8988T (cell line): ENCODE measurements around the gene DNAJC5.
"Not testable (repeated sequence)": the region's sequence is repeated elsewhere in the genome, so short reads cannot be mapped to it uniquely, and the experiment has no call there.

Source experiments
- DNase-seq: peaks from one replicate; pipeline ENCODE4 v3.0.0; 2011

The DNAJC5 gene

DNA sequence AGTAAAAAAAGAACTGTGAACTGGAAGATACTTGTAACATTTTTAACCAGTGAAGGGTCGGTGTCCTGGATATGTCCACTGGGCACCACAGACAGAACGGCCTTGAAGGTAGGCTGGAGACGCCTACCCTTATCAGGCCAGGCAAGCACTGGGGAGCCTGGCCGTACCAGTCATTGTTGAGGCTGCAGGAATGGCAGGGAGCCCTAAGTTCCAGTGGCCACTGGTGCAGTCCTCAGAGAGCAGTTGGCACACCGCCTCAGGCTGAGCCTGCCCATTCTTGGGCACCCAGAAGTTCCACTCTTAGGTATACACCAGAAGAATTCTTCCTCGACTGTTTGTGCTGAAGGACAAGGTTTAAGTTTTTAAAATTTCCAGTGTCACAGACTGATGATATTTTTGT is 20.5 kb downstream of the DNAJC5 start:
- no peak for DNase-seq

GRCh38 chr20:63916371-63916939 is 21.5 kb downstream of the DNAJC5 start:
- not testable (repeated sequence) for DNase-seq

GRCh38 chr20:63917811-63918210 is 22.9 kb downstream of the DNAJC5 start:
- no peak for DNase-seq

DNA sequence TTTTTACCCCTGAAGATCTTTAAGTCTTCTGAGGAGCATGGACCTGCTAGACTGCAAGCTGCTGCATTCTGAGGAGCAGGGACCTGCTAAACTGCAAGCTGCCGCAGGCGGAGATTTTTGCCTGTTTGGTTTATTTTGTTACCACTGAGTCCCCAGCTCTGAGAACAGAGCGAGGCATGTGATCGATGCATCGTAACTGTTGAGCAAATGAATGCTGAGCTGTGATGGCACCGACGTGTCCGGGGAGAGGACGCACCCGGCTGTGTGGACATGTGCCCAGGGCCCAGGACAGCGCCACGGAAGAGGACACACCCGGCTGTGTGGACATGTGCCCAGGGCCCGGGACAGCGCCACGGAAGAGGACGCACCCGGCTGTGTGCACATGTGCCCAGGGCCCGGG is 24.2 kb downstream of the DNAJC5 start:
- DNase-seq: no peak

GRCh38 chr20:63920226-63920625 is 25.3 kb downstream of the DNAJC5 start:
- DNase-seq: no peak

- DNase-seq: no peak
Measured at GRCh38 chr20:63923651-63924050, 28.7 kb downstream of the DNAJC5 start.

- DNase-seq: no peak
Measured at GRCh38 chr20:63924241-63924640, 29.3 kb downstream of the DNAJC5 start.

DNA sequence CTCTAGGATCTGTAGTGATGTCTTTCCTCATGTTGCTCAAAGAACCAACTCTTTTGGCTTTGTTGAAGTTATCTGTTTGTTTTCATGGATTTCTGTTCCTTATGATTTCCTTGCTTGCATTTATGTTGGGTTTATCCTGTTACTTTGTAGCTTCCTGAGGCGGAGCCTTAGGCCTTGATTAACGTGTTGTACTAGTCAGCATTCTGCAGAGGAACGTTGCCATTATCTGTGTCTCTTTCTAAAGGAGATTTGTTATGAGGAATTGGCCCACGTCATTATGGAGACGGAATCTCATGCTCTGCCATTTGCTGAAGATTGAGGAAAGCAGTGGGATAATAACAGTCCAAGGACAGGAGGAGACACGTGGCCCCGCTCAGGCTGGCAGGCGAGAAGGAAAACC is 31.4 kb downstream of the DNAJC5 start:
- no peak for DNase-seq

- no peak for DNase-seq
Measured at GRCh38 chr20:63929071-63929470, 34.1 kb downstream of the DNAJC5 start.

DNA sequence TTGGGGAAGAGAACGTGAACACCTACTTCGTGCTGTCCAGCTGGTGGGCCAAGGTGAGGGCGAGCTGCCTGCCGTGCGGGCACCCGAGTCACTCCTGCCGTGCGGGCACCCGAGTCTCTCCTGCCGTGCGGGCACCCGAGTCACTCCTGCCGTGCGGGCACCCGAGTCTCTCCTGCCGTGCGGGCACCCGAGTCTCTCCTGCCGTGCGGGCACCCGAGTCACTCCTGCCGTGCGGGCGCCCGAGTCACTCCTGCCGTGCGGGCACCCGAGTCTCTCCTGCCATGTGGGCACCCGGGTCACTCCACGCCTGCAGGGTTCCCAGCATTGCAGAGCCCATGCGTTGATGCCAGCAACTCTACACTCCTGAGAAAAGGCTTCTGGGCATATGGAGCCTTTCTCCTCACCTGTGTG is 34.6 kb downstream of the DNAJC5 start:
- not testable (repeated sequence) for DNase-seq

DNA sequence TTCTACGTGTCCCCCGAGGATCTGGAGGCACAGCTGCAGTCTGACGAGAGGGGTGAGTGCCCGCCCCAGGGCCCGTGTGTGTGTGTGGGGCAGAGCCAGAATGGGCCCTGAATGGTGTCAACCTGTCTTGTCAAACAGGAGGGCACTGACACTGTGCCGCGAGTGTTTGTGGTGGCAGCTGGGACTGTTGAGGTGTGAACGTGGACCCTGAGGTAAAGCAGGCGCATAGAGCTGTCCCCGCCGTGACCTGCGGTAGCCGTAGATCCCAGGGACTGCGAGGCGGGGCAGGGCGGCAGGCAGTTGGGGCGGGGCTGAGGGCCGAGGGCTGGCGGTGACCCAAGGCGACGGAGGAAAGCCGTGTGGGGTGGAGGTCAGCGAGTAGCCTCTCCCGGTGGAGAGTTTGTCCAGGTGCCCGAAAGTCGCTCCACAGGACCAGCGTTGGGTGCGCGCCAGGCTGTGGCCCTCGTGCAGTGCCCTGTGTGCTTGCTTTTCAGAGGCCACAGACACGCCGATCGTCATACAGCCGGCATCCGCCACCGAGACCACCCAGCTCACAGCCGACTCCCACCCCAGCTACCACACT is 36.1 kb downstream of the DNAJC5 start:
- no peak for DNase-seq

DNA sequence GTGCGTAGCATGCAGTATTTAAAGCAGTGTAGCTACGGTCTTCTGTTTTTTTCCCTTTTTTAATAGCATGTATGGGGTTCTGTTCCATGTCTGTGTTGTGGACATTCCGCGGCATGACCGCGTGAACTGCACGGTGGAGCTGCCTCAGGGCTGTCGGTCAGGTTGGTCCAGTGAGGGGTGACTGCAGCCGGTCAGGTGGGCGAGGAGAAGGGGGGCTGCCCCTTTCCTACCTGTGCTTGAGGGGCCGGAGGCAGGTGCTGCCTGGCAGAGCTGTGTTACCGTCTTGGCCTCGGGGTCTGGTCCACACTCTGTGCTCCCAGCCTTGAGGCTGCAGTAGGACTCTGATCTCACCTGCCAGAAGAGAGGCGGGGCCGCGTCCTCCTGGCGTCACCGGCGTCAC is 36.8 kb downstream of the DNAJC5 start:
- DNase-seq: no peak

DNA sequence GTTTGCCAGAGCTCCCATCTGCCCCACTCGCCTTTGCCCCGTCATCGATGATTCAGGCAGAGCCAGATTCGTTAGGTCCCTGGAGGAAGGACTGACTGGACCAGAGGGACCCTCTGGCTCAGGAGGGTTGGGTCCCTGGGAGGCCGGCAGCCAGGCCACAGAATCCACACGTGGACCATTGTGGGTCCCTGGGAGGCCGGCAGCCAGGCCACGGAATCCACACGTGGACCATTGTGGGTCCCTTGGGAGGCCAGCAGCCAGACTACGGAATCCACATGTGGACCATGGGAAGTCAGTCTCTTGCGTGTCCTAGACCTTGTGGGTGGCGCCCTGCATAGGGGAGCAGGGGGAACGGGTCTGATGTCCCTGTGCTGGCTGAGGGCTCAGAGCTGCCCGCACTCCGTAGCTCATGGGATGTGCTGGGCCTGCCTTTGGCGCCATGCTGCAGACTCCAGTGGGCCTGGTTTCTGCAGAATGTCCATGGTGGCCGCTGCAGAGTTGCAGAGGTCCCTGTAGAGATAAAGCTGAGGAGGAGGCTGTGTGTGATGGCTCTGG is 37.8 kb downstream of the DNAJC5 start:
- no peak for DNase-seq

GRCh38 chr20:63933646-63934045 is 38.7 kb downstream of the DNAJC5 start:
- no peak for DNase-seq

DNA sequence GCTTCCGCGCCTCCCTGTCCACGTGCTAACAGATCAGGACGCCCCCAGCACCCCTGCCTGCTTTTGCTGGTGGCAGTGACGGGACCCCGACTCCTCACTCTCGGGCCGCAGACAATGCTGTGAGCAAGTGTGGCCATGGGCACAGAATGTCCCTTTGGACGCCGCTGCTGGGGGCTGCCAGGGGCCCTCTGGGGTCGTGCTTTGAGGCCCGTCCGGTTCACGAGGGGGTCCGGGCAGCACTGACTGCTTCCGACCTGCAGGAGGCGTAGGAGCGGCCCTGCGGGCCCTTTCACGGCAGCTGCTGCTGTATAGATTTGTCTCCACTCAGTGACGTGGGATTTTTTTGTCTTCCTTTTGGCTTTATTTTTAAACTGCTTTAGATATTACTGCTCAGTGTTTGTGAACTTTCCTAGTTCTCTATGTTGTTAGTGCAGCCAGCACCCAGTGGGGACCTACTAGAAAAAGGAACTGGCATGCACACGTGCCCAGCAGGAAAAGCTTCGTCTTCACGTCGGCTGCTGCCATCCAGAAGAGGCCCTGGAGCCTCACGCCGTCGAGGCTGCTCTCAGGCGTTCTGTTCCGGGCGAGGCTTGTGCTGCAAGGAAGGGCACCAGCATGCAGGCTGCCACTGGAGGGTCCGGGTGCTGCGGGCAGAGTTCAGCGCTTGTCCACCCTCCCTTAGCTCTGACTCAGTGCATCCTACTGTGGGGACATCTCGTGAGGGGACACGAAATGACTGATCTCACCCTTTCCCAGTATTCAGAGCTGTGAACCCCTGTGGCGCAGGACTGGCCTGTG is 39.5 kb downstream of the DNAJC5 start:
- DNase-seq: peak; percentile 68

GRCh38 chr20:63935447-63935846 is 40.5 kb downstream of the DNAJC5 start:
- DNase-seq: no peak

DNA sequence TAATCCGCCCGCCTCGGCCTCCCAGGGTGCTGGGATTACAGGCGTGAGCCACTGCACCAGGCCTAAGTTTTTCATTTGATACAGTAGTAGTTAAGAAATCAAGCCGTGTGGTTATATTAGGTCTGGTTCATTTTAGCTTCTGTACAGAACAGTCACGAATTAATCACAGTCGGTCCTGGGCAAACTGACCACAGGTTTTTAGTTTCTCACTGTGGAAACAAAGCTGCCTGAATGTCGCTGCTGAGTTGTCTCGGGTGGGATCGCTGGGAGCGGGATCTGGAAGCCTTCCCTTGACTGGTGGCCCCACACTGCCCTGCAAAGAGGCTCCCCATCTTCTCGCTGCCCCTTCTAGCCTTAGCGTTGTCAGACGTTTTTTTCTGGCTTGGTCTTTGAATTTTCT is 42.7 kb downstream of the DNAJC5 start:
- DNase-seq: peak; percentile 37

DNA sequence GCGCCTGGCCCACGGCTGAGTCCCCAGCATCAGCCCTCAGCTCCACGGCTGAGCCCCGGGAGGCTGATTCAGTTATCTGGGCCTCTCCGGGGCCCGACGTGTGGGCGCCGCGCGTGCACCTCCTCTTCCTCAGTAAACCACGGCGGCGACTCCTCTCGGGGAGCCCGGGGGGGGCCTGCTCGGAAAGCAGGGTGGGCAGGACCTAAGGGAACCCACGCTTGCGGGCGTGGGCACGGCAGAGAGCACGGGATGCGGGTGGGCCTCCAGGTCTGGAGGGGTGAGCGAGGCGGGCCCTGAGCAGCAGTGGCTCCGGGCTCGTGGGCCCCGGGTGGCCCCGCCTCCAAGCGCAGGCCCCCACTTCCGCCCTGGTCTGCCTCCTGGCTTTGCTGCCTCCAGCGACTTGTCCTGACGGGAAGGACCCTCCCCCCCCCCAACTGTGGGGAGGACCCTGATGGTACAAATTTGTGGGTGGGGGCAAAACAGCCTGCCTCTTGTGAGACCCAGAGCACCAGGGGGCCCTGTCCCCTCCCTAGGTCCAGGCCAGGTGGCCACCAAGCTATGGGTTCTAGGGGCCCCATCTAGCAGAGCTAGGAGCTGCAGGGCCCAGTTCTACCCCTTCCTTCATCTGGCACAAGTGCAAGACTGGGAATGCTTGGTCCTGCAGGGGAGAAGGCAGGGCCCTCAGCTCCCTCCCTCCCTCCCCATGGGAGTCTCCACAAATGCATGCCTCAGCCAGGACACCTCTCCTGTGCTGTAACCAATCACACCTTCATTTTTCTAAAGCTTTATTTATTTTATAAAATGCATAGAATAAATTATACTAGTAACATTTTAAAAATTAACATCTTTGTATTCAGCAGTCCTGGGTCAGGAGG is 44.4 kb downstream of the DNAJC5 start:
- peak; percentile 68 for DNase-seq

DNA sequence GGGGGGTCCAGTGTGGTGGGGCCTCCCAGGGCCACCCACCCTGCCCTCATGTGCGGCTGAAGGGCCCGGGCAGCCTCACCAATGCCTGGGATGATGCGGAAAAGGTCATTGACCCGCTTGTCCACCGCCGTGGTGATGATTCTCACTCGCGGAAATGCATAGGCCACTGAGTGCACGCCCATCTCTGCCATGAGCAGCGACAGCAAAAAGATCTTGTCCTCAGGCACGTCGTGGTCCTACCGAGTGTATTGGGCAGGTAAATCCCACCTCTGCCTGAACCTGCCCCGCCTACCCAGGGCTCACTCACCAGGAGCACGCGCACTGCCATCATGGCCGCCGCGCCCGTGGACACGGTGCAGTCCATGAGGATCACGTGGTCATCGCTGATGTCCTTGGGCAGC is 45.1 kb downstream of the DNAJC5 start:
- DNase-seq: no peak

GRCh38 chr20:63940472-63941266 is 45.7 kb downstream of the DNAJC5 start:
- DNase-seq: peak; percentile 21

GRCh38 chr20:63941282-63942081 is 46.6 kb downstream of the DNAJC5 start:
- peak; percentile 86 for DNase-seq
